K562 (cell line): ENCODE data around the gene APOA1. TPM values are rescaled to one million over a fixed set of nuclear protein-coding genes. Genes with fewer than 3 reads are reported as not detected.

Source experiments
- ATAC-seq: fragments of 200-7000 bp; cut with Tn5 transposase; 3 replicates; pipeline ENCODE4 v1.9.1; 2020; ENCODE audit warnings: moderate library complexity
- BruUV-seq: library from RNA; stranded (reverse); fragments of 400-500 nt; replicated peaks from 2 replicates; lab custom pipeline; 2021; lab: Mats Ljungman, UMichigan
- CTCF ChIA-PET: fragments of 300-600 bp; formaldehyde crosslinking; extraction: SDS; loops from one replicate; lab custom pipeline; 2021; ENCODE audit warnings: low intra/inter-chr PET ratio; lab: Yijun Ruan, JAX
- POLR2A ChIA-PET: fragments of 300-600, 350-650 bp; sonication (Branson Sonifier 250); formaldehyde crosslinking; extraction: SDS; loops from one replicate; lab custom pipeline; 2021; ENCODE audit warnings: antibody characterized with exemption, inconsistent platforms; lab: Yijun Ruan, JAX
- DNase-seq, 4 experiments: peaks; one replicate each; pipeline versions ENCODE4 v3.0.0 to v3.0.0-alpha.2; 2011 to 2018; ENCODE audit warnings: low spot score in 3 of 4, mixed read lengths in 3 of 4; ENCODE audit errors: extremely low read depth in 1 of 4
- FAIRE-seq: peaks from 2 replicates; lab custom pipeline; 2011; peaks lifted over from hg19 to GRCh38; lab: Jason Lieb, UNC
- H2AFZ ChIP-seq: 2 replicates; pipeline ENCODE4 v1.6.0; 2011; ENCODE audit warnings: low read depth, low read length, control low read depth, inconsistent platforms
- H3K27ac ChIP-seq: fragments of 200-600 bp; 3 replicates; pipeline ENCODE4 v1.8.0; 2011; ENCODE audit warnings: low read depth, mild to moderate bottlenecking, control low read depth, inconsistent platforms, low read length, moderate library complexity, mixed read lengths; ENCODE audit errors: extremely low read depth
- H3K27me3 ChIP-seq, 2 experiments: fragments of 300-600 bp in 1 of 2; 2 replicates in 1 of 2; 3 replicates in 1 of 2; pipeline versions ENCODE4 v1.6.0 to v1.8.0; 2011; ENCODE audit warnings: inconsistent platforms in 2 of 2, low read length in 2 of 2, mild to moderate bottlenecking in 1 of 2, mixed read lengths in 1 of 2, moderate library complexity in 1 of 2; ENCODE audit not compliant: control insufficient read depth in 2 of 2, insufficient read depth in 2 of 2
- H3K36me3 ChIP-seq: fragments of 300-600 bp; 3 replicates; pipeline ENCODE4 v1.8.0; 2011; ENCODE audit warnings: mild to moderate bottlenecking, low read length, inconsistent platforms; ENCODE audit not compliant: control insufficient read depth, insufficient read depth
- H3K4me1 ChIP-seq, 2 experiments: fragments of 200-600 bp in 1 of 2; replicated peaks in 1 of 2; 2 replicates in 1 of 2; 3 replicates in 1 of 2; pipeline versions ENCODE4 v1.5.1 to v1.8.0; 2011; ENCODE audit warnings: inconsistent platforms in 2 of 2, low read length in 2 of 2, mild to moderate bottlenecking in 1 of 2, mixed read lengths in 1 of 2, moderate library complexity in 1 of 2; ENCODE audit not compliant: control insufficient read depth in 2 of 2, insufficient read depth in 2 of 2
- H3K4me2 ChIP-seq: 2 replicates; pipeline ENCODE4 v1.6.1; 2011; ENCODE audit warnings: low read length, control low read depth, inconsistent platforms, mixed read lengths; ENCODE audit not compliant: insufficient read depth
- H3K4me3 ChIP-seq: fragments of 200-600 bp; sonication (generic), shearing (Covaris generic); 2 replicates; pipeline ENCODE4 v1.5.1; 2016; ENCODE audit warnings: control low read depth, inconsistent platforms
- H3K79me2 ChIP-seq: fragments of 200-600 bp; 3 replicates; pipeline ENCODE4 v1.8.0; 2011; ENCODE audit warnings: low read length, inconsistent platforms; ENCODE audit not compliant: control insufficient read depth, insufficient read depth
- H3K9ac ChIP-seq, 2 experiments: 2 replicates each; pipeline versions ENCODE4 v1.6.0 to v1.6.1; 2011; ENCODE audit warnings: low read depth in 2 of 2, low read length in 2 of 2, control low read depth in 1 of 2, inconsistent platforms in 1 of 2, mild to moderate bottlenecking in 1 of 2, mixed read lengths in 1 of 2; ENCODE audit not compliant: insufficient read depth in 1 of 2
- H3K9me1 ChIP-seq: one replicate; pipeline ENCODE4 v1.6.0; 2011; ENCODE audit warnings: inconsistent platforms, mild to moderate bottlenecking, low read length, moderate library complexity; ENCODE audit not compliant: control insufficient read depth, insufficient read depth
- H3K9me3 ChIP-seq: replicated peaks from 2 replicates; pipeline ENCODE4 v1.5.1; 2011; ENCODE audit warnings: low read depth, low read length, inconsistent platforms; ENCODE audit not compliant: control insufficient read depth, insufficient read depth
- H4K20me1 ChIP-seq: replicated peaks from 2 replicates; pipeline ENCODE4 v1.6.1; 2011; ENCODE audit warnings: low read length, inconsistent platforms, mixed read lengths; ENCODE audit not compliant: control insufficient read depth, insufficient read depth
- CSDE1 ChIP-seq, 2 experiments: fragments of 450-650 bp; IDR thresholded peaks; 2 replicates each; pipeline ENCODE4 v1.6.1; 2016; ENCODE audit warnings: mild to moderate bottlenecking in 1 of 2
- FOSL1 ChIP-seq: fragments of 200-800 bp; sonication (Bioruptor generic); conservative IDR thresholded peaks from 2 replicates; pipeline ENCODE4 v1.6.1; 2016; ENCODE audit warnings: missing genetic modification characterization, missing compliant biosample characterization
- HIVEP1 ChIP-seq: fragments of 250-450 bp; sonication (Bioruptor Pico); IDR thresholded peaks from 2 replicates; pipeline ENCODE4 v1.4.0; 2020; ENCODE audit warnings: mild to moderate bottlenecking
- HOXB6 ChIP-seq: fragments of 250-450 bp; sonication (Bioruptor Pico); IDR thresholded peaks from 2 replicates; pipeline ENCODE4 v1.5.1; 2022; ENCODE audit warnings: mild to moderate bottlenecking, borderline replicate concordance
- IFI16 ChIP-seq: fragments of 250-450 bp; sonication (Bioruptor Pico); IDR thresholded peaks from 2 replicates; pipeline ENCODE4 v2.1.2; 2022; ENCODE audit warnings: mild to moderate bottlenecking, inconsistent platforms
- MIER1 ChIP-seq: fragments of 450-650 bp; IDR thresholded peaks from 2 replicates; pipeline ENCODE4 v1.6.1; 2016; ENCODE audit warnings: antibody characterized with exemption, mild to moderate bottlenecking, low read depth
- NFXL1 ChIP-seq: fragments of 450-650 bp; formaldehyde crosslinking; IDR thresholded peaks from 2 replicates; pipeline ENCODE4 v1.4.0; 2021; ENCODE audit warnings: mild to moderate bottlenecking
- NR4A1 ChIP-seq, 2 experiments: fragments of 250-450 bp in 1 of 2; fragments of 450-650 bp in 1 of 2; sonication (Bioruptor Pico) in 1 of 2; IDR thresholded peaks; 2 replicates each; pipeline versions ENCODE4 v1.4.0 to v1.6.1; 2016 to 2020; ENCODE audit warnings: mild to moderate bottlenecking in 2 of 2, missing compliant biosample characterization in 1 of 2, missing genetic modification characterization in 1 of 2, moderate library complexity in 1 of 2
- RB1 ChIP-seq: fragments of 450-650 bp; IDR thresholded peaks from 2 replicates; pipeline ENCODE4 v1.6.1; 2017; ENCODE audit warnings: low read depth, mild to moderate bottlenecking
- RERE ChIP-seq: sonication (generic); formaldehyde crosslinking; IDR thresholded peaks from 2 replicates; pipeline ENCODE4 v1.8.0; 2023; ENCODE audit warnings: missing genetic modification reagents, mild to moderate bottlenecking, borderline replicate concordance
- SMARCC2 ChIP-seq: fragments of 450-650 bp; IDR thresholded peaks from 2 replicates; pipeline ENCODE4 v1.6.1; 2017; ENCODE audit warnings: antibody characterized with exemption, moderate library complexity, mild to moderate bottlenecking, low read depth
- SOX6 ChIP-seq: fragments of 450-650 bp; IDR thresholded peaks from 2 replicates; pipeline ENCODE4 v1.6.1; 2014; ENCODE audit warnings: mild to moderate bottlenecking
- SP1 ChIP-seq: sonication (generic); formaldehyde crosslinking; IDR thresholded peaks from 2 replicates; pipeline ENCODE4 v1.8.1; 2022; ENCODE audit warnings: mild to moderate bottlenecking, missing genetic modification reagents
- TRIM24 ChIP-seq, 2 experiments: fragments of 450-650 bp; IDR thresholded peaks; 2 replicates each; pipeline ENCODE4 v1.6.1; 2016
- ZNF146 ChIP-seq: IDR thresholded peaks from one replicate; pipeline ENCODE4 v1.6.1; 2018; ENCODE audit warnings: missing compliant biosample characterization; ENCODE audit not compliant: unreplicated experiment
- ZNF444 ChIP-seq: fragments of 250-450 bp; sonication (Bioruptor Pico); IDR thresholded peaks from 2 replicates; pipeline ENCODE4 v1.4.0; 2020; ENCODE audit warnings: mild to moderate bottlenecking, moderate library complexity
- ZNF639 ChIP-seq, 2 experiments: fragments of 200-800 bp in 1 of 2; sonication (Bioruptor generic) in 1 of 2; sonication (generic) in 1 of 2; formaldehyde crosslinking in 1 of 2; IDR thresholded peaks in 1 of 2; conservative IDR thresholded peaks in 1 of 2; 2 replicates each; pipeline versions ENCODE4 v1.5.0 to v1.6.1; 2016 to 2020; ENCODE audit warnings: missing compliant biosample characterization in 1 of 2, missing genetic modification characterization in 1 of 2, missing genetic modification reagents in 1 of 2
- ZNF764 ChIP-seq: fragments of 250-450 bp; sonication (Bioruptor Pico); IDR thresholded peaks from 2 replicates; pipeline ENCODE4 v1.4.0; 2020; ENCODE audit warnings: low read depth, mild to moderate bottlenecking, moderate library complexity
- ZNF830 ChIP-seq: fragments of 250-450 bp; sonication (Bioruptor Pico); IDR thresholded peaks from 2 replicates; pipeline ENCODE4 v1.5.0; 2021; ENCODE audit warnings: mild to moderate bottlenecking
- WGBS: fragments of 100-300 bp; shearing (Covaris generic); methylation state at CpG from one replicate; pipeline ENCODE4 v1.1.6; 2016; ENCODE audit warnings: low coverage, mixed read lengths; ENCODE audit not compliant: insufficient coverage; ENCODE audit errors: missing lambda C conversion rate; 5-methylcytosine and 5-hydroxymethylcytosine counted together
- in situ Hi-C: fragments of 300-500 bp; cut with MboI; formaldehyde crosslinking; loops from 4 replicates; pipeline ENCODE4 v1.15.0; 2018; ENCODE audit warnings: inconsistent platforms, mixed read lengths
- intact Hi-C: fragments of 100-400 bp; cut with micrococcal nuclease; formaldehyde crosslinking; loops from 2 replicates; pipeline ENCODE4 v1.14.2; 2022
- polyA plus RNA-seq, 8 experiments: library from polyadenylated mRNA; depleted of rRNA in 4 of 8; stranded (reverse) in 5 of 8; unstranded in 3 of 8; fragments of >200 nt; fragmentation: Nextera tagmentation in 2 of 8; fragmentation: Illumina TruSeq in 1 of 8; extraction: Ambion mirVana in 2 of 8; extraction: Trizol in 1 of 8; gene quantifications; 2 replicates each; pipeline versions ENCODE4 v1.2.1 to v1.2.3, GENCODE V29; 2011 to 2014; ENCODE audit warnings: inconsistent platforms in 1 of 8, missing spikeins in 1 of 8
- total RNA-seq, 7 experiments: library from RNA; depleted of rRNA in 6 of 7; stranded (reverse); fragments of >200 nt in 6 of 7; fragmentation: Illumina TruSeq in 2 of 7; extraction: Trizol in 2 of 7; gene quantifications; 2 replicates each; pipeline versions ENCODE4 v1.2.1 to v1.2.3, GENCODE V29; 2011 to 2021; ENCODE audit warnings: low replicate concordance in 1 of 7

APOA1 gene
- total and polyA plus RNA-seq, 9 of the 15 experiments (the other 6 are each of a cell fraction or from before 2014, with no cell fraction given) = 1.8 TPM; not detected in 8

- POLR2A ChIA-PET = interaction anchor here (0.7 to 0.8 kb wide), 3 partner anchors 10 to 297 kb away, joined by 3 to 4 read pairs (median 3); no protein-coding TSS in a partner anchor
- H3K9me3 ChIP-seq = no peaks in the 10 kb centered on the region
- H3K79me2 ChIP-seq = no peaks in the 10 kb centered on the region
- no TSS peak for BruUV-seq
- intact Hi-C loops (no loop called here), in situ Hi-C loops (no loop called here)
- H3K9me1 ChIP-seq = no peaks in the 10 kb centered on the region
- no peak overlapping the region for H3K4me2 ChIP-seq
- CTCF ChIA-PET = no interaction called here
- no peak overlapping the region for H3K27ac ChIP-seq
- H2AFZ ChIP-seq = no peak overlapping the region
- no peaks in the 10 kb centered on the region for H3K27me3 ChIP-seq
- WGBS = 93% methylated on average over 4 of the region's 4 CpGs
- H3K36me3 ChIP-seq = peaks cover 90% of the 10 kb centered on the region
- no peak overlapping the region for H3K4me3 ChIP-seq
- no peak overlapping the region for H3K9ac ChIP-seq
- H3K4me1 ChIP-seq = no peaks in the 10 kb centered on the region
- H4K20me1 ChIP-seq = no peaks in the 10 kb centered on the region
- DNase-seq = no peak
- no peak for FAIRE-seq
- ATAC-seq = no peak
- TF ChIP-seq HOXB6 (no peak), NR4A1 (CRISPR knock-in tag; IDR thresholded peaks at IDR 0.05) (no peak), NR4A1 (tag; IDR thresholded peaks at IDR 0.05) (no peak), MIER1 (no peak), ZNF444 (CRISPR knock-in tag) (no peak), IFI16 (no peak), CSDE1 (IDR thresholded peaks at IDR 0.05) (no peak), ZNF830 (no peak), FOSL1 (tag) (no peak), ZNF639 (CRISPR knock-in tag; conservative IDR thresholded peaks at IDR 0.05 in 1 of 2, IDR thresholded peaks at IDR 0.05 in 1 of 2) (no peak), RERE (CRISPR knock-in tag) (no peak), ZNF146 (CRISPR knock-in tag) (no peak), SP1 (CRISPR knock-in tag) (no peak), HIVEP1 (CRISPR knock-in tag) (no peak), SOX6 (no peak), RB1 (no peak), TRIM24 (IDR thresholded peaks at IDR 0.05) (no peak), NFXL1 (CRISPR knock-in tag) (no peak), SMARCC2 (no peak), ZNF764 (CRISPR knock-in tag) (no peak)
Measured at GRCh38 chr11:116869610-116870009, 32.2 kb upstream of the APOA1 start.
